ENCODE measurements around the gene LITAFD.

Gene LITAFD

DNA sequence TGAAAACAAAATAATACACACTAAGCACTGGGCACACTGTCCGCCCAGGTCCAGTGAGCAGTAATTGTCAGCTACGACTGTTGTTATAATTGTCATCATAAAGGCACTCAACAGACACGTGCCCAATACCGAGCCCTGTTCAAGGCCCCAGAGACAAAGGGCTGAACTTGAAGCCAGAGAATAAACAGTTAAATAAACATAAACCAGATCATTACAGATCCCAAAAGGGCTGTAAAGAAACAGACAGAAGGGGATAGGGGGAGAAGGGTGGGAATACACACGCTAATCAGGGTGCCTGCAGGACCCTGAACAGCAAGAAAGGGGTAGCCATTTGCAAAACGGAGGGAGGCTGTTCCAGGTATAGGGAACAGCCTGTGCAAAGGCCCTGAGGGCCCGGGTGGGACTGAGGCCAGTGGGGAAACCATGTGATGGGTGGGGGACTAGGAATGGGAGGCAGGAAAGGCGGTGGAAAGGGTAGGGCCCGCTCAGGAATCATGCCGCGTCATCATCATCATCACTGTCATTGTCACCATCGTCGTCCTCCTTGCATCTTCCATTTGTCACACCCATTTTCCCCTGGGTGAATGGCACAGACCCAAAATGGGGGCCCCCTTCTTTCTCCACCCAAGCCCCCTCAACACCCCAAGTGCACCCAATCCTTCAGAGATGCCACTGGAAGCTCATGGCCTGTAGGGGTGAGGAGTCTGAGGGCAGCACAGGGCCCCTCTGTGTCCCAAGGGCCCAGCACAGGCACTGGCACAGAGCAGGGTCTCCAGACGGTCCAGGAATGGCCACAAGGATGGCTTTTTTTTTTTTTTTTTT is 19.6 kb upstream of the LITAFD start:
- H3K36me3 ChIP-seq = peaks cover 27% of the 10 kb centered on the region
- H3K4me1 ChIP-seq = peaks cover 15% of the 10 kb centered on the region
- DNase-seq = no peak
- no peaks in the 10 kb centered on the region for H3K27me3 ChIP-seq
- no peak overlapping the region for H3K4me3 ChIP-seq (ENCODE audit: low read depth, low read length)
- no peaks in the 10 kb centered on the region for H3K9me3 ChIP-seq
- no peak for TF ChIP-seq CTCF (IDR thresholded peaks at IDR 0.05; ENCODE audit: low read depth, low read length)

GRCh38 chr16:8863594-8864424 is 18.3 kb upstream of the LITAFD start:
- Histone ChIP-seq H3K4me1 (peaks cover 15% of the 10 kb centered on the region), H3K9me3 (no peaks in the 10 kb centered on the region), H3K27me3 (no peaks in the 10 kb centered on the region), H3K4me3 (ENCODE audit: low read depth, low read length) (no peak overlapping the region), H3K36me3 (peaks cover 16% of the 10 kb centered on the region)
- peak; percentile 57 for DNase-seq
- no peak for TF ChIP-seq CTCF (IDR thresholded peaks at IDR 0.05; ENCODE audit: low read depth, low read length)

- Histone ChIP-seq H3K27me3 (no peaks in the 10 kb centered on the region), H3K4me3 (ENCODE audit: low read depth, low read length) (no peak overlapping the region), H3K36me3 (peaks cover 10% of the 10 kb centered on the region), H3K9me3 (no peaks in the 10 kb centered on the region), H3K4me1 (peaks cover 18% of the 10 kb centered on the region)
- TF ChIP-seq CTCF (IDR thresholded peaks at IDR 0.05; ENCODE audit: low read depth, low read length) = no peak
- no peak for DNase-seq
These were observed 17.6 kb upstream of the LITAFD start for GRCh38 chr16:8864480-8865110.

GRCh38 chr16:8865145-8865882 is 16.8 kb upstream of the LITAFD start:
- Histone ChIP-seq H3K36me3 (peaks cover 7% of the 10 kb centered on the region), H3K27me3 (no peaks in the 10 kb centered on the region), H3K4me1 (peaks cover 18% of the 10 kb centered on the region), H3K9me3 (no peaks in the 10 kb centered on the region), H3K4me3 (ENCODE audit: low read depth, low read length) (no peak overlapping the region)
- TF ChIP-seq CTCF (IDR thresholded peaks at IDR 0.05; ENCODE audit: low read depth, low read length) = no peak
- no peak for DNase-seq

- peak; percentile 58 for DNase-seq
These were observed 15.8 kb upstream of the LITAFD start for GRCh38 chr16:8866118-8866883.

More at GRCh38 chr16:8866118-8866883, 15.8 kb upstream of the LITAFD start:
- peaks cover 18% of the 10 kb centered on the region for H3K4me1 ChIP-seq
- H3K4me3 ChIP-seq (ENCODE audit: low read depth, low read length) = peak overlapping the region; percentile 91
- H3K36me3 ChIP-seq = 0 out of 2 replicates have a peak, but pooled peaks cover 7% of the 10 kb centered on the region
- no peaks in the 10 kb centered on the region for H3K27me3 ChIP-seq
- no peaks in the 10 kb centered on the region for H3K9me3 ChIP-seq
- no peak for TF ChIP-seq CTCF (IDR thresholded peaks at IDR 0.05; ENCODE audit: low read depth, low read length)

All from BE2C (cell line).